KG1 (cell line): ENCODE measurements around the gene SYK.

Experiments used
- DNase-seq: peaks from one replicate; lab custom pipeline; 2025; lab: John Stamatoyannopoulos, UW

Gene SYK

GRCh38 chr9:90851444-90851843 lies 49.8 kb downstream of the SYK start:
- DNase-seq, result no peak

GRCh38 chr9:90853945-90854344 lies 52.3 kb downstream of the SYK start:
- DNase-seq, result no peak

GRCh38 chr9:90854637-90855175 lies 53.1 kb downstream of the SYK start:
- no peak for DNase-seq

- no peak for DNase-seq
Observed at GRCh38 chr9:90855208-90855902, 53.7 kb downstream of the SYK start.

- no peak for DNase-seq
Observed at GRCh38 chr9:90857091-90857490, 55.5 kb downstream of the SYK start.

GRCh38 chr9:90857855-90858254 lies 56.2 kb downstream of the SYK start:
- no peak for DNase-seq

- DNase-seq, result no peak
Observed at GRCh38 chr9:90858457-90858901, 56.9 kb downstream of the SYK start.

GRCh38 chr9:90860382-90860781 lies 58.8 kb downstream of the SYK start:
- DNase-seq, result no peak

- no peak for DNase-seq
Observed at GRCh38 chr9:90860826-90861225, 59.2 kb downstream of the SYK start.

GRCh38 chr9:90861380-90861779 lies 59.8 kb downstream of the SYK start:
- DNase-seq, result no peak

- no peak for DNase-seq
Observed at GRCh38 chr9:90861826-90862740, 60.5 kb downstream of the SYK start.

- no peak for DNase-seq
Observed at GRCh38 chr9:90864779-90865178, 63.2 kb downstream of the SYK start.

- DNase-seq, result no peak
Observed at GRCh38 chr9:90867101-90867500, 65.5 kb downstream of the SYK start.

- no peak for DNase-seq
Observed at GRCh38 chr9:90868555-90868954, 66.9 kb downstream of the SYK start.

GRCh38 chr9:90869361-90869760 lies 67.7 kb downstream of the SYK start:
- no peak for DNase-seq

- peak; percentile 20 for DNase-seq
Observed at GRCh38 chr9:90870621-90871326, 69.2 kb downstream of the SYK start.

GRCh38 chr9:90871327-90871935 lies 69.8 kb downstream of the SYK start:
- no peak for DNase-seq

GRCh38 chr9:90872835-90873294 lies 71.2 kb downstream of the SYK start:
- DNase-seq, result no peak

- no peak for DNase-seq
Observed at GRCh38 chr9:90873422-90873821, 71.8 kb downstream of the SYK start.

- no peak for DNase-seq
Observed at GRCh38 chr9:90874194-90874593, 72.6 kb downstream of the SYK start.

GRCh38 chr9:90878562-90878961 lies 76.9 kb downstream of the SYK start:
- no peak for DNase-seq

- no peak for DNase-seq
Observed at GRCh38 chr9:90880066-90880465, 78.4 kb downstream of the SYK start.
